HepG2 (cell line): Measurements from ENCODE around the gene TTC1. TPM values are rescaled to one million over a fixed set of nuclear protein-coding genes. Genes with fewer than 3 reads are reported as not detected.
A peak's percentile ranks its signal among the peaks of the same experiment; 100 is the strongest.

Source experiments
- ATAC-seq: fragments of 200-7000 bp; cut with Tn5 transposase; 3 replicates; pipeline ENCODE4 v1.9.1; 2020; ENCODE audit warnings: mild to moderate bottlenecking, moderate library complexity
- BruUV-seq: library from RNA; stranded (reverse); fragments of 400-500 nt; replicated peaks from 2 replicates; lab custom pipeline; 2021; lab: Mats Ljungman, UMichigan
- CTCF ChIA-PET: fragments of 300-600 bp; formaldehyde crosslinking; extraction: SDS; loops from one replicate; lab custom pipeline; 2021; ENCODE audit warnings: low total read pairs, inconsistent platforms, low intra/inter-chr PET ratio; lab: Yijun Ruan, JAX
- POLR2A ChIA-PET: fragments of 350-600 bp; sonication (Branson Sonifier 250); formaldehyde crosslinking; loops from one replicate; lab custom pipeline; 2020; ENCODE audit warnings: antibody characterized with exemption, inconsistent platforms; lab: Yijun Ruan, JAX
- DNase-seq: peaks from one replicate; pipeline ENCODE4 v3.0.0-alpha.2; 2015; ENCODE audit warnings: low spot score
- FAIRE-seq: peaks from 3 replicates; lab custom pipeline; 2011; peaks lifted over from hg19 to GRCh38; lab: Jason Lieb, UNC
- H2AFZ ChIP-seq: one replicate; pipeline ENCODE4 v1.6.1; 2011; ENCODE audit warnings: low read length, inconsistent platforms
- H3K27ac ChIP-seq: fragments of 300-600 bp; 3 replicates; pipeline ENCODE4 v1.8.0; 2011; ENCODE audit warnings: mixed run types, mild to moderate bottlenecking, mixed read lengths, low read length, inconsistent platforms; ENCODE audit not compliant: insufficient read depth; ENCODE audit errors: extremely low read length
- H3K27me3 ChIP-seq, 2 experiments: fragments of 200-600 bp in 1 of 2; 2 replicates in 1 of 2; 3 replicates in 1 of 2; pipeline versions ENCODE4 v1.6.0 to v1.8.0; 2011; ENCODE audit warnings: low read length in 2 of 2, mild to moderate bottlenecking in 2 of 2, moderate library complexity in 2 of 2, inconsistent platforms in 1 of 2; ENCODE audit not compliant: insufficient read depth in 2 of 2, control insufficient read depth in 1 of 2
- H3K36me3 ChIP-seq, 2 experiments: fragments of 200-600 bp in 1 of 2; replicated peaks in 1 of 2; 2 replicates in 1 of 2; 3 replicates in 1 of 2; pipeline versions ENCODE4 v1.5.1 to v1.8.0; 2011; ENCODE audit warnings: low read length in 2 of 2, inconsistent platforms in 1 of 2; ENCODE audit not compliant: insufficient read depth in 2 of 2, control insufficient read depth in 1 of 2
- H3K4me1 ChIP-seq: 2 replicates; pipeline ENCODE4 v1.5.1; 2012; ENCODE audit warnings: low read length, inconsistent platforms; ENCODE audit not compliant: insufficient read depth
- H3K4me2 ChIP-seq: 2 replicates; pipeline ENCODE4 v1.6.0; 2011; ENCODE audit warnings: low read depth, low read length, inconsistent platforms
- H3K4me3 ChIP-seq, 3 experiments: fragments of 200-600 bp in 1 of 3; sonication (generic), shearing (Covaris generic) in 1 of 3; replicated peaks in 1 of 3; 2 replicates each; pipeline ENCODE4 v1.5.1; 2011 to 2016; ENCODE audit warnings: low read length in 3 of 3, inconsistent platforms in 2 of 3, low read depth in 2 of 3, mild to moderate bottlenecking in 2 of 3, control low read depth in 1 of 3, mixed read lengths in 1 of 3; ENCODE audit not compliant: insufficient read depth in 1 of 3
- H3K79me2 ChIP-seq: one replicate; pipeline ENCODE4 v1.6.1; 2011; ENCODE audit warnings: low read length, inconsistent platforms; ENCODE audit not compliant: insufficient read depth
- H3K9ac ChIP-seq: 2 replicates; pipeline ENCODE4 v1.6.0; 2011; ENCODE audit warnings: mild to moderate bottlenecking, low read depth, low read length, inconsistent platforms; ENCODE audit not compliant: insufficient read depth
- H3K9me3 ChIP-seq: 2 replicates; pipeline ENCODE4 v1.5.1; 2012; ENCODE audit warnings: mild to moderate bottlenecking, low read length
- H4K20me1 ChIP-seq: 2 replicates; pipeline ENCODE4 v1.6.0; 2011; ENCODE audit warnings: inconsistent platforms, mild to moderate bottlenecking, low read length, moderate library complexity; ENCODE audit not compliant: insufficient read depth
- CBX2 ChIP-seq, 2 experiments: fragments of 200-600 bp in 1 of 2; sonication (generic); formaldehyde crosslinking in 1 of 2; IDR thresholded peaks; 2 replicates each; pipeline versions ENCODE4 v1.7.0 to v1.8.1; 2018 to 2022; ENCODE audit warnings: low read depth in 2 of 2, low read length in 1 of 2, mild to moderate bottlenecking in 1 of 2, missing genetic modification reagents in 1 of 2
- DRAP1 ChIP-seq: IDR thresholded peaks from 2 replicates; pipeline ENCODE4 v1.6.1; 2016; ENCODE audit warnings: missing genetic modification reagents, missing compliant biosample characterization
- FOXK1 ChIP-seq: sonication (generic); formaldehyde crosslinking; IDR thresholded peaks from 2 replicates; pipeline ENCODE4 v1.4.0; 2020; ENCODE audit warnings: low read depth, missing genetic modification reagents, borderline replicate concordance
- GABPA ChIP-seq, 2 experiments: IDR thresholded peaks; 2 replicates each; pipeline ENCODE4 v1.6.1; 2011 to 2016; ENCODE audit warnings: low read depth in 2 of 2, low read length in 1 of 2, missing biosample characterization in 1 of 2, missing genetic modification characterization in 1 of 2
- HCFC1 ChIP-seq: fragments of 150-350 bp; IDR thresholded peaks from 2 replicates; pipeline ENCODE4 v1.6.1; 2014; ENCODE audit warnings: low read depth, low read length
- NFKBIZ ChIP-seq: IDR thresholded peaks from 2 replicates; pipeline ENCODE4 v1.6.1; 2018; ENCODE audit warnings: missing genetic modification reagents, missing compliant biosample characterization
- POLR2AphosphoS2 ChIP-seq: IDR thresholded peaks from 2 replicates; pipeline ENCODE4 v1.6.1; 2011; ENCODE audit warnings: low read depth, low read length, improper control_type of control experiment
- PTBP1 ChIP-seq: fragments of 200-400 bp; formaldehyde crosslinking; IDR thresholded peaks from 2 replicates; pipeline ENCODE4 v1.6.1; 2018; ENCODE audit warnings: low read length, low read depth; ENCODE audit not compliant: poor library complexity, severe bottlenecking
- RFX1 ChIP-seq: fragments of 450-650 bp; IDR thresholded peaks from 2 replicates; pipeline ENCODE4 v1.6.1; 2017
- ZNF180 ChIP-seq: sonication (generic); formaldehyde crosslinking; IDR thresholded peaks from 2 replicates; pipeline ENCODE4 v1.4.0; 2020; ENCODE audit warnings: low read depth, missing genetic modification reagents, borderline replicate concordance
- ZNF333 ChIP-seq: sonication (generic); formaldehyde crosslinking; IDR thresholded peaks from 2 replicates; pipeline ENCODE4 v1.4.0; 2020; ENCODE audit warnings: mild to moderate bottlenecking, missing genetic modification reagents, borderline replicate concordance
- ZNF619 ChIP-seq: sonication (generic); formaldehyde crosslinking; IDR thresholded peaks from 2 replicates; pipeline ENCODE4 v1.4.0; 2020; ENCODE audit warnings: mild to moderate bottlenecking, missing genetic modification reagents
- ZNF770 ChIP-seq: sonication (generic); formaldehyde crosslinking; IDR thresholded peaks from 2 replicates; pipeline ENCODE4 v1.5.0; 2020; ENCODE audit warnings: mild to moderate bottlenecking, missing genetic modification reagents
- WGBS: methylation state at CpG from one replicate; pipeline ENCODE4 v1.1.6; 2017; ENCODE audit warnings: low lambda C conversion rate; 5-methylcytosine and 5-hydroxymethylcytosine counted together
- in situ Hi-C: cut with HindIII; loops from 2 replicates; pipeline ENCODE4 v1.10.0; 2017; ENCODE audit warnings: low pct_unique_long_range_greater_than_20kb; ENCODE audit not compliant: extremely low pct_ligation_motif_present
- intact Hi-C: fragments of 100-400 bp; cut with micrococcal nuclease; formaldehyde crosslinking; loops from one replicate; pipeline ENCODE4 v1.10.0; 2022; ENCODE audit not compliant: unreplicated experiment
- polyA plus RNA-seq, 8 experiments: library from polyadenylated mRNA; depleted of rRNA in 3 of 8; stranded (reverse) in 7 of 8; unstranded in 1 of 8; fragments of >200 nt; fragmentation: Illumina TruSeq in 4 of 8; extraction: Trizol in 4 of 8; gene quantifications; 2 replicates each; pipeline versions ENCODE4 v1.2.1 to v1.2.3, GENCODE V29; 2011 to 2016; ENCODE audit warnings: low read depth in 4 of 8, missing spikeins in 1 of 8, mixed read lengths in 1 of 8; ENCODE audit not compliant: insufficient read depth in 1 of 8
- total RNA-seq, 5 experiments: library from RNA; depleted of rRNA; stranded (reverse); fragments of >200 nt; fragmentation: Illumina TruSeq; extraction: Trizol; gene quantifications; 2 replicates each; pipeline ENCODE4 v1.2.3, GENCODE V29; 2016; ENCODE audit warnings: low read depth in 1 of 5
- TF ChIP-seq, protein P1 (sequence below): sonication (generic); formaldehyde crosslinking; IDR thresholded peaks from 2 replicates; pipeline ENCODE4 v1.4.0; 2020; ENCODE audit warnings: missing genetic modification reagents

Gene TTC1
- total and polyA plus RNA-seq, 2 of the 13 experiments (the other 11 are each of a cell fraction or from before 2014, with no cell fraction given), result 16.1 to 72.1 TPM

- ATAC-seq (no peak; the same call in 2 of the 3 replicates), FAIRE-seq (no peak), DNase-seq (no peak)
- Histone ChIP-seq H4K20me1 (no peaks in the 10 kb centered on the region), H3K9me3 (no peaks in the 10 kb centered on the region), H3K36me3 (no peaks in the 10 kb centered on the region; a peak in 1 of 5 replicates), H3K9ac (no peak overlapping the region), H3K4me3 (no peak overlapping the region), H3K4me2 (no peak overlapping the region), H2AFZ (no peak overlapping the region), H3K79me2 (no peaks in the 10 kb centered on the region), H3K27me3 (no peaks in the 10 kb centered on the region), H3K4me1 (no peaks in the 10 kb centered on the region), H3K27ac (no peak overlapping the region)
- intact Hi-C loops (no loop called here), in situ Hi-C loops (no loop called here)
- 100% methylated on average over 1 of the region's 1 CpG for WGBS
- ChIA-PET CTCF (no interaction called here), POLR2A (no interaction called here)
- no TSS peak for BruUV-seq
- TF ChIP-seq ZNF770 (peak; percentile 56), PTBP1 (no peak)
Measured at GRCh38 chr5:160084144-160084543, 75.2 kb downstream of the TTC1 start.

DNA sequence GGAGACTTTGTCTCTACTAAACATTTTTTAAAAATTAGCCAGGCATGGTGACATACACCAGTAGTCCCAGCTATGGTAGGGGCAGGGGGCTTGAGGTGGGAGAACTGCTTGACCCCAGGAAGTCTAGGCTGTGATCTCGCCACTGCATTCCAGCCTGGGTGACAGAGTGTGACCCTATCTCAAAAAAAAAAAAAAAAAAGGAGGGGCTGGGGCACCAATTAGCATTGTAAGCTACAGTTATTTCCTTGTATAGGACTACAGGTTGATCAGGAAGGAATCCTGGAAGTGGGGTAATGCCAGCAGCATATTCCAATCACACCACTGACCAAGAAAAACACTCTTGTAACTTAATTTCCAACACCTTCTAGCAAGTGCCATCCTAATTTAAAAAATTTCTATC, 78.3 kb downstream of the TTC1 start:
- no peaks in the 10 kb centered on the region for H3K79me2 ChIP-seq
- in situ Hi-C loops, result no loop called here
- CTCF ChIA-PET, result no interaction called here
- no peak for TF ChIP-seq NFKBIZ (CRISPR knock-in tag)
- no peak for TF ChIP-seq ZNF333 (CRISPR knock-in tag)
- no peak for TF ChIP-seq HCFC1
- no peak for TF ChIP-seq ZNF619
- no peak for TF ChIP-seq CBX2 (IDR thresholded peaks at IDR 0.05; ENCODE audit: low read depth, low read length)
- TF ChIP-seq CBX2 (CRISPR knock-in tag; IDR thresholded peaks at IDR 0.05; ENCODE audit: low read depth), result no peak
- no peak for TF ChIP-seq ZNF180 (CRISPR knock-in tag)
- no peak for TF ChIP-seq FOXK1
- TF ChIP-seq GABPA (IDR thresholded peaks at IDR 0.05; ENCODE audit: low read depth, low read length), result no peak
- no peak for TF ChIP-seq GABPA (CRISPR knock-in tag; IDR thresholded peaks at IDR 0.05; ENCODE audit: low read depth)
- TF ChIP-seq, protein P1, sequence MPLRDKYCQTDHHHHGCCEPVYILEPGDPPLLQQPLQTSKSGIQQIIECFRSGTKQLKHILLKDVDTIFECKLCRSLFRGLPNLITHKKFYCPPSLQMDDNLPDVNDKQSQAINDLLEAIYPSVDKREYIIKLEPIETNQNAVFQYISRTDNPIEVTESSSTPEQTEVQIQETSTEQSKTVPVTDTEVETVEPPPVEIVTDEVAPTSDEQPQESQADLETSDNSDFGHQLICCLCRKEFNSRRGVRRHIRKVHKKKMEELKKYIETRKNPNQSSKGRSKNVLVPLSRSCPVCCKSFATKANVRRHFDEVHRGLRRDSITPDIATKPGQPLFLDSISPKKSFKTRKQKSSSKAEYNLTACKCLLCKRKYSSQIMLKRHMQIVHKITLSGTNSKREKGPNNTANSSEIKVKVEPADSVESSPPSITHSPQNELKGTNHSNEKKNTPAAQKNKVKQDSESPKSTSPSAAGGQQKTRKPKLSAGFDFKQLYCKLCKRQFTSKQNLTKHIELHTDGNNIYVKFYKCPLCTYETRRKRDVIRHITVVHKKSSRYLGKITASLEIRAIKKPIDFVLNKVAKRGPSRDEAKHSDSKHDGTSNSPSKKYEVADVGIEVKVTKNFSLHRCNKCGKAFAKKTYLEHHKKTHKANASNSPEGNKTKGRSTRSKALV (CRISPR knock-in tag), result no peak
- TF ChIP-seq RFX1, result no peak
- no peak for TF ChIP-seq POLR2AphosphoS2
- no peak for TF ChIP-seq DRAP1 (CRISPR knock-in tag)

More for the DNA sequence above, 78.3 kb downstream of the TTC1 start:
- Histone ChIP-seq H3K4me1 (no peaks in the 10 kb centered on the region), H3K9ac (no peak overlapping the region), H3K4me2 (no peak overlapping the region), H4K20me1 (no peaks in the 10 kb centered on the region), H3K4me3 (no peak overlapping the region), H3K36me3 (peaks cover 0 to 3% of the 10 kb centered on the region in 2 experiments; a peak in 3 of 5 replicates), H3K9me3 (no peaks in the 10 kb centered on the region), H2AFZ (no peak overlapping the region), H3K27ac (no peak overlapping the region), H3K27me3 (no peaks in the 10 kb centered on the region)
- ATAC-seq (no peak), FAIRE-seq (no peak), DNase-seq (no peak)
- intact Hi-C loops, result no loop called here
- BruUV-seq, result no TSS peak
- WGBS, result 100% methylated on average over 1 of the region's 1 CpG
- POLR2A ChIA-PET, result no interaction called here
